Erythroblast (primary cell): ENCODE data around the gene ZNRF3.

Source experiments
- GATA1 ChIP-seq: IDR thresholded peaks from 2 replicates; pipeline ENCODE4 v1.6.1; 2011; ENCODE audit warnings: low read depth, mild to moderate bottlenecking, control low read depth, low read length, moderate library complexity
- POLR2A ChIP-seq: IDR thresholded peaks from 2 replicates; pipeline ENCODE4 v1.6.1; 2011; ENCODE audit warnings: mild to moderate bottlenecking, low read length

DNA sequence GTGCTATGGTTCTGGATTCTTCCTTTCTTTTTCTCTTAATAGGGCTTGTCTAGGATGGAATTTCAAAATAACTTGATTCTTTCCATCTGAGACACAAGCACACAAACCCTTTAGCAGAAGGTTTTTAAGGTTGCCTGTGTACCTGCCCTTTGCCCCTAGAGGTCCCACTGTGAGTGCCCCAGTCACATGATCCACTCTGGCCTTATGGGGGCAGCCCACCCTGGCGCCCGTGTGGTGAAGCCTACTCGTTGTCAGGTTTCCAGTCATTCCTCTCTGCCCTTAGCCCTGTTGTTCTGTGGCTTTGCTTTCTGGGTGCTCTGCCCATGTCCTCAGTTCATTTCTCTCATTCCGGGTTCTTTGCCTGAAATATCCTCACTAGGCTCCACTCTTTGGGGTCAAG is 51.8 kb downstream of the ZNRF3 start:
- no peak for TF ChIP-seq GATA1
- no peak for TF ChIP-seq POLR2A
